Measurements from ENCODE around the gene NUDT12. TPM values are rescaled to one million over a fixed set of nuclear protein-coding genes. Genes with fewer than 3 reads are reported as not detected.

NUDT12 gene
- total RNA-seq, 1 experiment from 2014 or later = 15.8 TPM

GRCh38 chr5:103511554-103511885 lies 51.1 kb downstream of the NUDT12 start:
- H3K27me3 ChIP-seq (ENCODE audit: insufficient read depth, low read length) = no peaks in the 10 kb centered on the region
- RAD21 ChIA-PET (ENCODE audit: low non-redundant PET in 1 of 2, low total read pairs in 2 of 2, uncharacterized antibody in 2 of 2, unreplicated experiment in 2 of 2) = no interaction called here
- no peak for DNase-seq (ENCODE audit: low read depth, low spot score)
- ATAC-seq = no peak
- no peak overlapping the region for H3K4me2 ChIP-seq (ENCODE audit: low read length)
- no TSS peak for BruUV-seq (replicated peaks)
- peaks cover 0 to 4% of the 10 kb centered on the region in 2 experiments; a peak in 1 of 4 replicates for H3K4me1 ChIP-seq (ENCODE audit: control insufficient read depth in 1 of 2, insufficient read depth in 2 of 2, low read length in 2 of 2)
- intact Hi-C loops (cut with micrococcal nuclease) = no loop called here
- H3K9ac ChIP-seq (ENCODE audit: low read length) = no peak overlapping the region
- no peaks in the 10 kb centered on the region; a peak in 1 of 4 replicates for H3K9me3 ChIP-seq (ENCODE audit: control insufficient read depth in 1 of 2, insufficient read depth in 1 of 2, low read depth in 1 of 2, low read length in 2 of 2)
- no peaks in the 10 kb centered on the region for H3K9me2 ChIP-seq (ENCODE audit: insufficient read depth)
- TF ChIP-seq FOSL1 (IDR thresholded peaks at IDR 0.05; ENCODE audit: low read depth) = no peak
- no peak for TF ChIP-seq CTCF (IDR thresholded peaks at IDR 0.05 in 2 of 3, conservative IDR thresholded peaks at IDR 0.05 in 1 of 3; ENCODE audit: borderline replicate concordance in 1 of 3, insufficient read depth in 1 of 3, low read depth in 2 of 3, low read length in 2 of 3)
- no peak for TF ChIP-seq ZBTB33 (IDR thresholded peaks at IDR 0.05; ENCODE audit: extremely low read depth, insufficient replicate concordance, low read length)
- TF ChIP-seq REST (IDR thresholded peaks at IDR 0.05; ENCODE audit: low read depth) = no peak
- no peak for TF ChIP-seq JUND (IDR thresholded peaks at IDR 0.05)
- TF ChIP-seq ZFX (IDR thresholded peaks at IDR 0.05) = no peak
- no peak for TF ChIP-seq SIN3A (IDR thresholded peaks at IDR 0.05; ENCODE audit: low read depth)
- TF ChIP-seq SRF (IDR thresholded peaks at IDR 0.05; ENCODE audit: low read depth) = no peak
- no peak for TF ChIP-seq RAD21 (IDR thresholded peaks at IDR 0.05; ENCODE audit: low read depth)
- TF ChIP-seq POLR2A (IDR thresholded peaks at IDR 0.05; ENCODE audit: borderline replicate concordance, extremely low read depth, insufficient read depth, insufficient read length) = no peak
- TF ChIP-seq TCF7L2 (IDR thresholded peaks at IDR 0.05; ENCODE audit: borderline replicate concordance, extremely low read depth, insufficient read depth, insufficient read length) = no peak
- TF ChIP-seq ELF1 (IDR thresholded peaks at IDR 0.05; ENCODE audit: borderline replicate concordance, low read depth) = no peak
- TF ChIP-seq EZH2 (IDR thresholded peaks at IDR 0.05) = no peak
- TF ChIP-seq POLR2AphosphoS5 (IDR thresholded peaks at IDR 0.05; ENCODE audit: low read depth, low read length) = no peak
- no peak for TF ChIP-seq YY1 (IDR thresholded peaks at IDR 0.05; ENCODE audit: extremely low read depth, insufficient replicate concordance, low read depth, low read length)
- no peak for TF ChIP-seq SP1 (IDR thresholded peaks at IDR 0.05; ENCODE audit: low read depth)
- no peak for TF ChIP-seq ZNF274 (IDR thresholded peaks at IDR 0.05; ENCODE audit: low read depth, low read length)
- TF ChIP-seq CBX3 (IDR thresholded peaks at IDR 0.05; ENCODE audit: low read depth) = no peak
- no peak for TF ChIP-seq EZH2phosphoT487 (IDR thresholded peaks at IDR 0.05; ENCODE audit: borderline replicate concordance)
- no peak overlapping the region for H3K27ac ChIP-seq (ENCODE audit: low read depth, low read length)
- H3K36me3 ChIP-seq (ENCODE audit: control insufficient read depth in 1 of 2, insufficient read depth in 2 of 2, low read length in 2 of 2) = no peaks in the 10 kb centered on the region
- no peaks in the 10 kb centered on the region for H3K79me2 ChIP-seq (ENCODE audit: insufficient read depth, low read length)
- POLR2A ChIA-PET = no interaction called here
- CTCF ChIA-PET = interaction anchor here (1.0 kb wide), 1 partner anchor 8 kb away, joined by 4 read pairs; no protein-coding TSS in a partner anchor
- no peaks in the 10 kb centered on the region for H4K20me1 ChIP-seq (ENCODE audit: insufficient read depth)
- H3K4me3 ChIP-seq (replicated peaks in 1 of 2; ENCODE audit: low read depth in 1 of 2, low read length in 2 of 2) = no peak overlapping the region
- no peak overlapping the region for H2AFZ ChIP-seq (ENCODE audit: low read depth, low read length, poor library complexity, severe bottlenecking)

Measured in HCT116 (cell line).